Measurements from ENCODE around the gene CBLB.
A peak's percentile ranks its signal among the peaks of the same experiment; 100 is the strongest.

CBLB gene

DNA sequence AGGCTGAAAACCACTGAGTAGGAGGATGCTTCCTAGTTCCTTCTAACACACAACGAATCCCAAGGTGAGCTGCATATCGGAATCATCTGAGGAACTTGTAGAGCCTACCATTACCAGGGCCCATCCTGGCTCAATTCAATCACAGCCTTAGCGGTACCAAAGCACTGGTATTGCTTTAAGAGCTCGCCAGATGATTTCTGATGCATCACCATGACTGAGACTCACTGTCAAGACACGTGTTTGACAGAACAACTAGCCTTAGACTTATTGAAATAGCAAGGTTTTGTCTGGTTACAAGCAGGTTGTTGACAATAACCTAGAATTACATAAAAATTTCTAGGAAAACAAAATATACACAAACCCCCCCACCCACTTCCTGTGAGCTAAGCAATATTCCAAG lies 68.5 kb downstream of the CBLB start:
- peaks cover 13% of the 10 kb centered on the region for H3K36me3 ChIP-seq (ENCODE audit: control insufficient read depth, insufficient read depth, low read length, severe bottlenecking)

GRCh38 chr3:105799286-105799685 lies 69.5 kb downstream of the CBLB start:
- H3K36me3 ChIP-seq (ENCODE audit: control insufficient read depth, insufficient read depth, low read length, severe bottlenecking) = peaks cover 13% of the 10 kb centered on the region
- DNase-seq (ENCODE audit: low read depth) = no peak
- peaks cover 21% of the 10 kb centered on the region for H3K4me1 ChIP-seq (ENCODE audit: control insufficient read depth, insufficient read depth, low read length)
- H3K9me3 ChIP-seq (ENCODE audit: control insufficient read depth, low read length) = no peaks in the 10 kb centered on the region
- no peak overlapping the region for H3K4me3 ChIP-seq (ENCODE audit: low read length)
- no peak overlapping the region for H3K9ac ChIP-seq (ENCODE audit: low read length)
- no peaks in the 10 kb centered on the region for H3K27me3 ChIP-seq (replicated peaks; ENCODE audit: control insufficient read depth, insufficient read depth, low read length)

More for the DNA sequence above, 68.5 kb downstream of the CBLB start:
- H3K9ac ChIP-seq (ENCODE audit: low read length) = no peak overlapping the region
- no peak for DNase-seq (ENCODE audit: low read depth)
- H3K9me3 ChIP-seq (ENCODE audit: control insufficient read depth, low read length) = no peaks in the 10 kb centered on the region
- H3K27me3 ChIP-seq (replicated peaks; ENCODE audit: control insufficient read depth, insufficient read depth, low read length) = no peaks in the 10 kb centered on the region
- H3K4me3 ChIP-seq (ENCODE audit: low read length) = no peak overlapping the region
- H3K4me1 ChIP-seq (ENCODE audit: control insufficient read depth, insufficient read depth, low read length) = peaks cover 18% of the 10 kb centered on the region

GRCh38 chr3:105798381-105798934 lies 70.4 kb downstream of the CBLB start:
- Histone ChIP-seq H3K27me3 (replicated peaks; ENCODE audit: control insufficient read depth, insufficient read depth, low read length) (no peaks in the 10 kb centered on the region), H3K9me3 (ENCODE audit: control insufficient read depth, low read length) (no peaks in the 10 kb centered on the region), H3K4me1 (ENCODE audit: control insufficient read depth, insufficient read depth, low read length) (peaks cover 29% of the 10 kb centered on the region), H3K9ac (ENCODE audit: low read length) (no peak overlapping the region), H3K4me3 (ENCODE audit: low read length) (no peak overlapping the region), H3K36me3 (ENCODE audit: control insufficient read depth, insufficient read depth, low read length, severe bottlenecking) (peaks cover 13% of the 10 kb centered on the region)
- no peak for DNase-seq (ENCODE audit: low read depth)

- H3K9me3 ChIP-seq (ENCODE audit: control insufficient read depth, low read length) = no peaks in the 10 kb centered on the region
- no peak for DNase-seq (ENCODE audit: low read depth)
- peaks cover 46% of the 10 kb centered on the region for H3K4me1 ChIP-seq (ENCODE audit: control insufficient read depth, insufficient read depth, low read length)
- H3K27me3 ChIP-seq (replicated peaks; ENCODE audit: control insufficient read depth, insufficient read depth, low read length) = no peaks in the 10 kb centered on the region
- H3K9ac ChIP-seq (ENCODE audit: low read length) = peak overlapping the region; percentile 57
- H3K36me3 ChIP-seq (ENCODE audit: control insufficient read depth, insufficient read depth, low read length, severe bottlenecking) = no peaks in the 10 kb centered on the region
- peak overlapping the region; percentile 58 for H3K4me3 ChIP-seq (ENCODE audit: low read length)
These were observed 75.8 kb downstream of the CBLB start for GRCh38 chr3:105793040-105793439.

DNA sequence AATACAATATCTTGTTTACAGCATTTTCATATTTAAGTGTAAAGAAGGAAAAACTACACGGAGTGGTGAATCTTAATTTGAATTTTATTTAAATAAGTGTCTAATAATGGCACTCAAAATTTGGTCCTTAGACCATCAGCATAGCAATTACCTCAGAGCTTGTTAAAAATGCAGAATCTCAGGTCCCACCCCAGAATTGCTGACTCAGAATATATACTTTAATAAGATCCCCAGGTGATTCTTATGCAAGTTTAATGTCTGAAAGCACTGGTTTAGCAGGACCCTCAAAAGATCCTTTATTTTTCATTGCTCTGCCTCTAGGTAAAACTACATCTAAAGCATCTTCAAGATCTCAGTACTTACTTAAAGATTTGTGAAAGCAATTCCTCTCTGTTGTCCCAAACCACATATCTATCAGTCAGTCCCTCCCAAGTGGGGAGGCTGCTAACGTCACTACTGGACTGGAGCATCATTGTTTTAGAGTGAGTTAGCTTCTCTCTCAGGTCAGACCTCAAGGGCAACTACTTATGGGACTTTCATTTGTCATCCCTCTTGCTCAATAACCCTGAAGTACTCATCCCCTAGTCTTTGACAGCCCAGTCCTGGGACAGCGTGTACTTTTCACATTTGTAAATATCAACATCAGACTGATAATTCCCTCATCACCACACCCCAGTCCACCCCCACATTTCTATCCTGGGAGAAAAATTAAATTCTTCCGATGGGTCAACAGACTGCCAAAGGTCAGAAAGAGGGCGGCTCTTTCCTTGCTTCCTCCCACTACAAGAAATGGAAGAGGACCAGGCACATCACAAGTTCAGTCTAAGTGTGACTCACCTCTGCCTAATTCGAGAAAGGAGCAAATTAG lies 76.7 kb downstream of the CBLB start:
- Histone ChIP-seq H3K4me3 (ENCODE audit: low read length) (peak overlapping the region; percentile 58), H3K27me3 (replicated peaks; ENCODE audit: control insufficient read depth, insufficient read depth, low read length) (no peaks in the 10 kb centered on the region), H3K4me1 (ENCODE audit: control insufficient read depth, insufficient read depth, low read length) (peaks cover 51% of the 10 kb centered on the region), H3K9me3 (ENCODE audit: control insufficient read depth, low read length) (no peaks in the 10 kb centered on the region), H3K36me3 (ENCODE audit: control insufficient read depth, insufficient read depth, low read length, severe bottlenecking) (no peaks in the 10 kb centered on the region), H3K9ac (ENCODE audit: low read length) (peak overlapping the region; percentile 66)
- DNase-seq (ENCODE audit: low read depth) = peak; percentile 89

DNA sequence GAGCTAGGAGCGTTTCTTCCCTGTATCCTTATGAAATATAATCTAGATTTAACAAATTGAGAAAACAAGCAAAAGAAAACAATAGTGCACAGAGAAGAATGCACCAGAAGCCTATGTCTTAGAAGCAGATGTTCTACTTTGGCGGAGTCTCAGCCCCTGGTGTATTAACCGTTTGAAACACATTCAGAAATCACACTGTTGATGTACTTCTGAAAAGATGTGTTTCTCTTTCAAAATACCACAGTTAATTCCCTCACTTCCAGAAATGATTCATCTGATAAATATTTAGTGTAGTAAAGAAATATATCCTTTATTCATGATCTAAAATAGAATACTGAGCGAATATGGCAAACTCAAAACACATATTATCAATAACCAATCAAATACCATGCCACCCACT lies 77.7 kb downstream of the CBLB start:
- Histone ChIP-seq H3K27me3 (replicated peaks; ENCODE audit: control insufficient read depth, insufficient read depth, low read length) (no peaks in the 10 kb centered on the region), H3K9me3 (ENCODE audit: control insufficient read depth, low read length) (no peaks in the 10 kb centered on the region), H3K36me3 (ENCODE audit: control insufficient read depth, insufficient read depth, low read length, severe bottlenecking) (no peaks in the 10 kb centered on the region), H3K4me1 (ENCODE audit: control insufficient read depth, insufficient read depth, low read length) (peaks cover 51% of the 10 kb centered on the region), H3K4me3 (ENCODE audit: low read length) (peak overlapping the region; percentile 58), H3K9ac (ENCODE audit: low read length) (peak overlapping the region; percentile 66)
- peak; percentile 64 for DNase-seq (ENCODE audit: low read depth)

- Histone ChIP-seq H3K9me3 (ENCODE audit: control insufficient read depth, low read length) (no peaks in the 10 kb centered on the region), H3K4me3 (ENCODE audit: low read length) (peak overlapping the region; percentile 58), H3K4me1 (ENCODE audit: control insufficient read depth, insufficient read depth, low read length) (peaks cover 55% of the 10 kb centered on the region), H3K27me3 (replicated peaks; ENCODE audit: control insufficient read depth, insufficient read depth, low read length) (no peaks in the 10 kb centered on the region), H3K9ac (ENCODE audit: low read length) (peak overlapping the region; percentile 66), H3K36me3 (ENCODE audit: control insufficient read depth, insufficient read depth, low read length, severe bottlenecking) (no peaks in the 10 kb centered on the region)
- DNase-seq (ENCODE audit: low read depth) = no peak
These were observed 78.3 kb downstream of the CBLB start for GRCh38 chr3:105790534-105790933.

DNA sequence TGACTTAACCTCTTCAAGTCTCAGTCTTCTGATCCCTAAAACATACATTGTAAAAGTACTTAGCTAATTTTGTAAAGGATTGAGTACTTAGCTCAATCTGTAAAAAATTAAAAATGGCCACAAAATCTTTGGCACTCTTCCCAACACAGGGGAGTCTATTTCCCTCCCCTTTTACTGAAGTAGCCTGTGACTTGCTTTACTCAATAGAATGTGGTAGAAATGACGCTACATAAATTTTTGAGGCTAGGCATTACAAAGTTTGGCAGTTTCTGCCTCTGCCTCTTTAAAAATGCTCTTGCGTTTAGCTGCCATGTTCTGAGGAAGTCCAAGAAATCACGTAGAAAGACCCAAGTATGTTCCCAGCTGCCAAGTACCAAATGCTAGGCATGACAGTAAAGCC lies 80.2 kb downstream of the CBLB start:
- no peak overlapping the region for H3K9ac ChIP-seq (ENCODE audit: low read length)
- no peaks in the 10 kb centered on the region for H3K27me3 ChIP-seq (replicated peaks; ENCODE audit: control insufficient read depth, insufficient read depth, low read length)
- no peaks in the 10 kb centered on the region for H3K9me3 ChIP-seq (ENCODE audit: control insufficient read depth, low read length)
- H3K4me3 ChIP-seq (ENCODE audit: low read length) = no peak overlapping the region
- peaks cover 64% of the 10 kb centered on the region for H3K4me1 ChIP-seq (ENCODE audit: control insufficient read depth, insufficient read depth, low read length)
- no peak for DNase-seq (ENCODE audit: low read depth)
- H3K36me3 ChIP-seq (ENCODE audit: control insufficient read depth, insufficient read depth, low read length, severe bottlenecking) = no peaks in the 10 kb centered on the region

GRCh38 chr3:105787453-105787852 lies 81.4 kb downstream of the CBLB start:
- Histone ChIP-seq H3K4me3 (ENCODE audit: low read length) (no peak overlapping the region), H3K9ac (ENCODE audit: low read length) (no peak overlapping the region), H3K27me3 (replicated peaks; ENCODE audit: control insufficient read depth, insufficient read depth, low read length) (no peaks in the 10 kb centered on the region), H3K4me1 (ENCODE audit: control insufficient read depth, insufficient read depth, low read length) (peaks cover 55% of the 10 kb centered on the region), H3K36me3 (ENCODE audit: control insufficient read depth, insufficient read depth, low read length, severe bottlenecking) (no peaks in the 10 kb centered on the region), H3K9me3 (ENCODE audit: control insufficient read depth, low read length) (no peaks in the 10 kb centered on the region)
- peak; percentile 38 for DNase-seq (ENCODE audit: low read depth)

GRCh38 chr3:105786990-105787389 lies 81.8 kb downstream of the CBLB start:
- DNase-seq (ENCODE audit: low read depth) = no peak
- Histone ChIP-seq H3K4me1 (ENCODE audit: control insufficient read depth, insufficient read depth, low read length) (peaks cover 55% of the 10 kb centered on the region), H3K9ac (ENCODE audit: low read length) (no peak overlapping the region), H3K9me3 (ENCODE audit: control insufficient read depth, low read length) (no peaks in the 10 kb centered on the region), H3K36me3 (ENCODE audit: control insufficient read depth, insufficient read depth, low read length, severe bottlenecking) (no peaks in the 10 kb centered on the region), H3K4me3 (ENCODE audit: low read length) (no peak overlapping the region), H3K27me3 (replicated peaks; ENCODE audit: control insufficient read depth, insufficient read depth, low read length) (no peaks in the 10 kb centered on the region)

- Histone ChIP-seq H3K4me3 (ENCODE audit: low read length) (no peak overlapping the region), H3K9me3 (ENCODE audit: control insufficient read depth, low read length) (no peaks in the 10 kb centered on the region)
- DNase-seq (ENCODE audit: low read depth) = no peak
These were observed 82.6 kb downstream of the CBLB start for GRCh38 chr3:105786241-105786640.

More at GRCh38 chr3:105786241-105786640, 82.6 kb downstream of the CBLB start:
- Histone ChIP-seq H3K36me3 (ENCODE audit: control insufficient read depth, insufficient read depth, low read length, severe bottlenecking) (no peaks in the 10 kb centered on the region), H3K27me3 (replicated peaks; ENCODE audit: control insufficient read depth, insufficient read depth, low read length) (no peaks in the 10 kb centered on the region), H3K4me1 (ENCODE audit: control insufficient read depth, insufficient read depth, low read length) (peaks cover 54% of the 10 kb centered on the region), H3K9ac (ENCODE audit: low read length) (no peak overlapping the region)

Measured in adipocyte (in vitro differentiated cells).